ENCODE results near the gene FYCO1.

Gene FYCO1

GRCh38 chr3:45870099-45870498, 125.5 kb downstream of the FYCO1 start:
- H3K4me3 ChIP-seq (ENCODE audit: low read depth, low read length), result no peak overlapping the region
- no peak overlapping the region for H3K27ac ChIP-seq
- H3K27me3 ChIP-seq (ENCODE audit: control insufficient read depth, insufficient read depth, low read length), result no peaks in the 10 kb centered on the region
- no peak for TF ChIP-seq CTCF (IDR thresholded peaks at IDR 0.05)
- no peaks in the 10 kb centered on the region for H3K36me3 ChIP-seq (ENCODE audit: control insufficient read depth, insufficient read depth, low read length)
- H3K4me1 ChIP-seq, result no peaks in the 10 kb centered on the region
- no peak overlapping the region for H2AFZ ChIP-seq
- H3K9me3 ChIP-seq (ENCODE audit: control insufficient read depth, low read length), result no peaks in the 10 kb centered on the region
- no peaks in the 10 kb centered on the region for H3K79me2 ChIP-seq
- no peak overlapping the region for H3K9ac ChIP-seq
- H3K4me2 ChIP-seq (ENCODE audit: low read length), result no peak overlapping the region

- Histone ChIP-seq H3K27me3 (ENCODE audit: control insufficient read depth, insufficient read depth, low read length) (no peaks in the 10 kb centered on the region), H3K27ac (no peak overlapping the region), H3K9ac (no peak overlapping the region), H3K4me1 (no peaks in the 10 kb centered on the region), H3K4me2 (ENCODE audit: low read length) (no peak overlapping the region), H2AFZ (no peak overlapping the region), H3K4me3 (ENCODE audit: low read depth, low read length) (no peak overlapping the region), H3K9me3 (ENCODE audit: control insufficient read depth, low read length) (no peaks in the 10 kb centered on the region), H3K79me2 (no peaks in the 10 kb centered on the region), H3K36me3 (ENCODE audit: control insufficient read depth, insufficient read depth, low read length) (no peaks in the 10 kb centered on the region)
- no peak for TF ChIP-seq CTCF (IDR thresholded peaks at IDR 0.05)
Measured at GRCh38 chr3:45869638-45870037, 126.0 kb downstream of the FYCO1 start.

- Histone ChIP-seq H3K27ac (no peak overlapping the region), H3K36me3 (ENCODE audit: control insufficient read depth, insufficient read depth, low read length) (no peaks in the 10 kb centered on the region), H3K79me2 (no peaks in the 10 kb centered on the region), H2AFZ (no peak overlapping the region), H3K4me2 (ENCODE audit: low read length) (no peak overlapping the region), H3K9me3 (ENCODE audit: control insufficient read depth, low read length) (no peaks in the 10 kb centered on the region), H3K9ac (no peak overlapping the region), H3K4me3 (ENCODE audit: low read depth, low read length) (no peak overlapping the region), H3K4me1 (no peaks in the 10 kb centered on the region), H3K27me3 (ENCODE audit: control insufficient read depth, insufficient read depth, low read length) (no peaks in the 10 kb centered on the region)
- no peak for TF ChIP-seq CTCF (IDR thresholded peaks at IDR 0.05)
Measured at GRCh38 chr3:45868650-45869049, 127.0 kb downstream of the FYCO1 start.

GRCh38 chr3:45868213-45868612, 127.4 kb downstream of the FYCO1 start:
- no peak overlapping the region for H3K4me3 ChIP-seq (ENCODE audit: low read depth, low read length)
- H3K4me1 ChIP-seq, result no peaks in the 10 kb centered on the region
- H3K79me2 ChIP-seq, result no peaks in the 10 kb centered on the region
- no peaks in the 10 kb centered on the region for H3K27me3 ChIP-seq (ENCODE audit: control insufficient read depth, insufficient read depth, low read length)
- no peak overlapping the region for H3K9ac ChIP-seq
- no peak overlapping the region for H3K27ac ChIP-seq
- no peak overlapping the region for H2AFZ ChIP-seq
- no peaks in the 10 kb centered on the region for H3K36me3 ChIP-seq (ENCODE audit: control insufficient read depth, insufficient read depth, low read length)
- H3K4me2 ChIP-seq (ENCODE audit: low read length), result no peak overlapping the region
- no peaks in the 10 kb centered on the region for H3K9me3 ChIP-seq (ENCODE audit: control insufficient read depth, low read length)
- TF ChIP-seq CTCF (IDR thresholded peaks at IDR 0.05), result no peak

Data from parathyroid adenoma (tissue), 2 donors.